ENCODE data around the gene DBR1. TPM values are rescaled to one million over a fixed set of nuclear protein-coding genes. Genes with fewer than 3 reads are reported as not detected.
A peak's percentile ranks its signal among the peaks of the same experiment; 100 is the strongest.

DBR1 gene
- total and polyA plus RNA-seq, 2 donors from 2014 or later: 8.5 to 18.9 TPM

GRCh38 chr3:138127636-138128365, 46.9 kb downstream of the DBR1 start:
- FAIRE-seq: no peak

DNA sequence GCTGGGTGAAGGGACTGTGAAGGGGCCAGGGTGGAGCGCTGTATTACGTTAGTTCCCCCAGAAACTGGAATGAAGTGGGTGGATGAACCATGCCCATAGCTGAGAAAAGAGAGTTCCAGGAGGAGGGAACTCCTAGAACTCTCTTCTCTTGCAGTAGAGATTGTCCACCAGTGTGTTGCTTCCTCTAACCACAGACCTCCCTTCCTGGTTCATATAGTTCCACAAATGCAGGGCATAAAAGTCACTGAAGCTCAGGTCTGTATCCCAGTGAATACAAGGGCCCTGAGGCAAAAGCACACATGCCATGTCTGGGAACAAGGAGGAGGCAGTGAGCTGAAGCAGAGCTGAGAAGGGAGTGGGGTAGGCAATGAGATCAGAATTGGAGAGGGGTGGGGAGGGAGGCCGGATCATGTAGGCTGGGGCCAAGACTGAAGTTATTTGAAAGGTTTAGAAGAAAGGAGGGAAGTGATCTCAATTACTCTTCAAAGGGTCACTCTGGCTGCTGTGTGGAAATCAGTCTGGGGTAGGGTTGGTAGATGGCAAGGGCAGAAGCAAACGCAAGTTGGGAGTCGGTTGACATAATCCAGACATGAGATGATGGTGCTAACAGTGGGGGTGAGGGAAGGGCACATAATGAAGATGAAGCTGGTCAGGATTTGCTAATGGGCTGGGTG, 49.0 kb downstream of the DBR1 start:
- intact Hi-C loops (cut with DNase I): no loop called here
- FAIRE-seq (no peak), DNase-seq (peak in 4 of 5 donors; percentile 45 to 77 (median 60))
- Histone ChIP-seq H3K27me3 (ENCODE audit: control insufficient read depth, insufficient read depth, low read length) (no peaks in the 10 kb centered on the region), H3K4me1 (ENCODE audit: control insufficient read depth in 2 of 3, insufficient read depth in 2 of 3, low read depth in 1 of 3, low read length in 3 of 3) (peaks cover 0 to 6% (median 0%) of the 10 kb centered on the region in 3 donors), H3K36me3 (ENCODE audit: control insufficient read depth in 2 of 3, insufficient read depth in 3 of 3, low read length in 3 of 3) (no peaks in the 10 kb centered on the region), H3K27ac (ENCODE audit: low read depth in 2 of 2, low read length in 2 of 2) (no peak overlapping the region), H3K4me3 (ENCODE audit: low read length in 3 of 3) (no peak overlapping the region), H3K9ac (ENCODE audit: low read length in 3 of 3) (no peak overlapping the region), H3K9me3 (ENCODE audit: control insufficient read depth in 2 of 3, insufficient read depth in 1 of 3, low read length in 3 of 3) (peaks cover 0 to 6% (median 0%) of the 10 kb centered on the region in 3 donors)
- TF ChIP-seq, protein P1, sequence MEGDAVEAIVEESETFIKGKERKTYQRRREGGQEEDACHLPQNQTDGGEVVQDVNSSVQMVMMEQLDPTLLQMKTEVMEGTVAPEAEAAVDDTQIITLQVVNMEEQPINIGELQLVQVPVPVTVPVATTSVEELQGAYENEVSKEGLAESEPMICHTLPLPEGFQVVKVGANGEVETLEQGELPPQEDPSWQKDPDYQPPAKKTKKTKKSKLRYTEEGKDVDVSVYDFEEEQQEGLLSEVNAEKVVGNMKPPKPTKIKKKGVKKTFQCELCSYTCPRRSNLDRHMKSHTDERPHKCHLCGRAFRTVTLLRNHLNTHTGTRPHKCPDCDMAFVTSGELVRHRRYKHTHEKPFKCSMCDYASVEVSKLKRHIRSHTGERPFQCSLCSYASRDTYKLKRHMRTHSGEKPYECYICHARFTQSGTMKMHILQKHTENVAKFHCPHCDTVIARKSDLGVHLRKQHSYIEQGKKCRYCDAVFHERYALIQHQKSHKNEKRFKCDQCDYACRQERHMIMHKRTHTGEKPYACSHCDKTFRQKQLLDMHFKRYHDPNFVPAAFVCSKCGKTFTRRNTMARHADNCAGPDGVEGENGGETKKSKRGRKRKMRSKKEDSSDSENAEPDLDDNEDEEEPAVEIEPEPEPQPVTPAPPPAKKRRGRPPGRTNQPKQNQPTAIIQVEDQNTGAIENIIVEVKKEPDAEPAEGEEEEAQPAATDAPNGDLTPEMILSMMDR (IDR thresholded peaks at IDR 0.05; ENCODE audit: borderline replicate concordance, extremely low read depth, insufficient read depth): no peak

More at GRCh38 chr3:138127636-138128365, 46.9 kb downstream of the DBR1 start:
- Histone ChIP-seq H3K36me3 (ENCODE audit: control insufficient read depth in 2 of 3, insufficient read depth in 3 of 3, low read length in 3 of 3) (no peaks in the 10 kb centered on the region), H3K9ac (ENCODE audit: low read length in 3 of 3) (no peak overlapping the region), H3K9me3 (ENCODE audit: control insufficient read depth in 2 of 3, insufficient read depth in 1 of 3, low read length in 3 of 3) (peaks cover 0 to 6% (median 0%) of the 10 kb centered on the region in 3 donors), H3K27ac (ENCODE audit: low read depth in 2 of 2, low read length in 2 of 2) (no peak overlapping the region), H3K4me3 (ENCODE audit: low read length in 3 of 3) (no peak overlapping the region), H3K4me1 (ENCODE audit: control insufficient read depth in 2 of 3, insufficient read depth in 2 of 3, low read depth in 1 of 3, low read length in 3 of 3) (peaks cover 0 to 6% (median 0%) of the 10 kb centered on the region in 3 donors), H3K27me3 (ENCODE audit: control insufficient read depth, insufficient read depth, low read length) (no peaks in the 10 kb centered on the region)
- TF ChIP-seq, protein P1 (IDR thresholded peaks at IDR 0.05; ENCODE audit: borderline replicate concordance, extremely low read depth, insufficient read depth): no peak
- no peak for DNase-seq
- intact Hi-C loops (cut with DNase I): no loop called here

GRCh38 chr3:138124706-138125355, 49.9 kb downstream of the DBR1 start:
- Histone ChIP-seq H3K9ac (ENCODE audit: low read length in 3 of 3) (no peak overlapping the region), H3K9me3 (ENCODE audit: control insufficient read depth in 2 of 3, insufficient read depth in 1 of 3, low read length in 3 of 3) (peaks cover 0 to 6% (median 0%) of the 10 kb centered on the region in 3 donors), H3K4me3 (ENCODE audit: low read length in 3 of 3) (no peak overlapping the region), H3K27me3 (ENCODE audit: control insufficient read depth, insufficient read depth, low read length) (no peaks in the 10 kb centered on the region), H3K4me1 (ENCODE audit: control insufficient read depth in 2 of 3, insufficient read depth in 2 of 3, low read depth in 1 of 3, low read length in 3 of 3) (peaks cover 0 to 6% (median 0%) of the 10 kb centered on the region in 3 donors), H3K36me3 (ENCODE audit: control insufficient read depth in 2 of 3, insufficient read depth in 3 of 3, low read length in 3 of 3) (no peaks in the 10 kb centered on the region), H3K27ac (ENCODE audit: low read depth in 2 of 2, low read length in 2 of 2) (no peak overlapping the region)
- TF ChIP-seq, protein P1 (IDR thresholded peaks at IDR 0.05; ENCODE audit: borderline replicate concordance, extremely low read depth, insufficient read depth): no peak
- FAIRE-seq: no peak
- intact Hi-C loops (cut with DNase I): no loop called here
- DNase-seq: no peak
